ENCODE measurements around the gene NRCAM.

DNA sequence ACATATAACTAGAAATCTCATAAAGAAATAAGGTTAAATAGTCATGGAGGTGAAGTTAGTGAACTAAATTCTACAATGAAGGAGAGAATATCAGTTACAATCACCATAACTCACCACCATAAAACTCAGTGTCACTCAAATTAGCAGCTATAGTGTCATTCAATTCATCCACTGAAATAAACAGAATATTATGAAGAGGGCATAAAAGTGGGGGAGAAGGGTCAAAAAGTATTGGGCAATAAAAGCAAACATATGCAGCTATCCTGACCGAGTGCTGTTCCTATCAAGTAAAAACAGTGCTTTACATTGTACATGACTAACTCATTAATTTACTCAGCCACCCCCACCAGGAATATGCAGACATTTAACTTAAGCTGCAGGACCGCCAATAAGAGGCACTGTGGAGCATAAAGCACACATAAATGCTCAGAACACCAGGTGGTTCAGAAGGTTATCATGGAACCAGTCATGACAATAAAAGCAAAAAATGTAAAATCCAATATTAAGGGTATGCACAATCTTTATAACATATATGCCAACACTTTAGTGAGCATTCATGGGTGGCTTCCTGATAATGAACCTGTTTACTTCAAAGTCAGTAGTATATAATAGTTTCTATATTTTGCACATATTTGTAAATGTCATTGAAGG is 230.6 kb downstream of the NRCAM start:
- TF ChIP-seq, protein P1, sequence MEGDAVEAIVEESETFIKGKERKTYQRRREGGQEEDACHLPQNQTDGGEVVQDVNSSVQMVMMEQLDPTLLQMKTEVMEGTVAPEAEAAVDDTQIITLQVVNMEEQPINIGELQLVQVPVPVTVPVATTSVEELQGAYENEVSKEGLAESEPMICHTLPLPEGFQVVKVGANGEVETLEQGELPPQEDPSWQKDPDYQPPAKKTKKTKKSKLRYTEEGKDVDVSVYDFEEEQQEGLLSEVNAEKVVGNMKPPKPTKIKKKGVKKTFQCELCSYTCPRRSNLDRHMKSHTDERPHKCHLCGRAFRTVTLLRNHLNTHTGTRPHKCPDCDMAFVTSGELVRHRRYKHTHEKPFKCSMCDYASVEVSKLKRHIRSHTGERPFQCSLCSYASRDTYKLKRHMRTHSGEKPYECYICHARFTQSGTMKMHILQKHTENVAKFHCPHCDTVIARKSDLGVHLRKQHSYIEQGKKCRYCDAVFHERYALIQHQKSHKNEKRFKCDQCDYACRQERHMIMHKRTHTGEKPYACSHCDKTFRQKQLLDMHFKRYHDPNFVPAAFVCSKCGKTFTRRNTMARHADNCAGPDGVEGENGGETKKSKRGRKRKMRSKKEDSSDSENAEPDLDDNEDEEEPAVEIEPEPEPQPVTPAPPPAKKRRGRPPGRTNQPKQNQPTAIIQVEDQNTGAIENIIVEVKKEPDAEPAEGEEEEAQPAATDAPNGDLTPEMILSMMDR (IDR thresholded peaks at IDR 0.05; ENCODE audit: low read length), result no peak
- no peak for TF ChIP-seq EZH2 (optimal IDR thresholded peaks at IDR 0.05; ENCODE audit: low read depth, low read length)

Data from MM.1S (cell line).